Lung (tissue), 12 donors: Measurements from ENCODE around the gene SMAD6. TPM values are rescaled to one million over a fixed set of nuclear protein-coding genes. Genes with fewer than 3 reads are reported as not detected.

Experiments used
- ATAC-seq: fragments of 200-7000 bp; cut with Tn5 transposase; one replicate; pipeline ENCODE4 v1.9.1; 2020; ENCODE audit warnings: moderate number of reproducible peaks; ENCODE audit not compliant: insufficient read depth, low FRiP score
- DNase-seq, 3 donors: peaks; one replicate each; pipeline ENCODE4 v3.0.0-alpha.2; 2013 to 2017
- H3K27ac ChIP-seq, 2 donors: one replicate each; pipeline ENCODE4 v1.5.1; 2013; ENCODE audit warnings: mild to moderate bottlenecking in 2 of 2, moderate library complexity in 2 of 2, control low read depth in 1 of 2, inconsistent platforms in 1 of 2, low read depth in 1 of 2, low read length in 1 of 2
- H3K27me3 ChIP-seq, 3 donors: one replicate each; pipeline ENCODE4 v1.5.1; 2013; ENCODE audit warnings: low read length in 2 of 3; ENCODE audit not compliant: control insufficient read depth in 3 of 3, insufficient read depth in 3 of 3
- H3K36me3 ChIP-seq, 4 donors: one replicate each; pipeline ENCODE4 v1.5.1; 2013; ENCODE audit warnings: low read length in 4 of 4, mild to moderate bottlenecking in 1 of 4, moderate library complexity in 1 of 4; ENCODE audit not compliant: control insufficient read depth in 4 of 4, insufficient read depth in 4 of 4
- H3K4me1 ChIP-seq, 5 donors: one replicate each; pipeline ENCODE4 v1.5.1; 2013; ENCODE audit warnings: low read length in 5 of 5, mild to moderate bottlenecking in 2 of 5, moderate library complexity in 1 of 5; ENCODE audit not compliant: control insufficient read depth in 5 of 5, insufficient read depth in 5 of 5
- H3K4me3 ChIP-seq: one replicate; pipeline ENCODE4 v1.5.1; 2013; ENCODE audit warnings: mild to moderate bottlenecking, control low read depth, moderate library complexity
- H3K9ac ChIP-seq, 2 donors: one replicate each; pipeline ENCODE4 v1.5.1; 2013; ENCODE audit warnings: low read length in 2 of 2, control low read depth in 1 of 2; ENCODE audit not compliant: insufficient read depth in 1 of 2
- H3K9me3 ChIP-seq, 4 donors: one replicate each; pipeline ENCODE4 v1.5.1; 2013; ENCODE audit warnings: low read length in 3 of 4, mild to moderate bottlenecking in 1 of 4, moderate library complexity in 1 of 4; ENCODE audit not compliant: control insufficient read depth in 4 of 4, insufficient read depth in 3 of 4
- CTCF ChIP-seq: IDR thresholded peaks from 2 replicates; pipeline ENCODE4 v1.5.1; 2012; ENCODE audit warnings: mild to moderate bottlenecking; ENCODE audit errors: control extremely low read depth, extremely low read depth
- WGBS, 2 donors: extraction: QIAGEN DNeasy Blood & Tissue Kit; methylation state at CpG; one replicate each; pipeline ENCODE4 v1.1.7; 2013; 5-methylcytosine and 5-hydroxymethylcytosine counted together
- polyA plus RNA-seq, 2 donors: library from polyadenylated mRNA; stranded (reverse); fragments of 200-250 nt; gene quantifications; one replicate each; pipeline ENCODE4 v1.2.1, GENCODE V29; 2013
- total RNA-seq, 2 donors: library from RNA; depleted of rRNA in 1 of 2; stranded (reverse); fragments of >200 nt in 1 of 2; gene quantifications; one replicate each; pipeline ENCODE4 v1.2.1, GENCODE V29; 2014 to 2021
- donor health status: control.
- donor health status: control.
- donor health status: Bipolar disorder and iron deficiency.
- donor health status: healthy.
- donor health status: DM: yes; HTN: yes; CAD: no.

SMAD6 gene
- total and polyA plus RNA-seq, 4 donors = 24.2 to 67.9 (median 59.1) TPM

- H3K9me3 ChIP-seq = no peaks in the 10 kb centered on the region
- no peak overlapping the region for H3K4me3 ChIP-seq
- ATAC-seq = no peak
- H3K9ac ChIP-seq = no peak overlapping the region
- peak overlapping the region in 1 of 2 donors; percentile 37 for H3K27ac ChIP-seq
- no peak for TF ChIP-seq CTCF
- peaks cover 0 to 6% (median 4%) of the 10 kb centered on the region in 4 donors for H3K36me3 ChIP-seq
- WGBS, 2 donors = 49 to 70% methylated on average over 11 of the region's 11 CpGs
- no peaks in the 10 kb centered on the region for H3K27me3 ChIP-seq
- no peak for DNase-seq
- H3K4me1 ChIP-seq = peaks cover 9 to 58% (median 21%) of the 10 kb centered on the region in 5 donors
Observed at GRCh38 chr15:66733976-66734375, 31.9 kb downstream of the SMAD6 start.

GRCh38 chr15:66734961-66735908 lies 33.2 kb downstream of the SMAD6 start:
- H3K4me3 ChIP-seq = no peak overlapping the region

GRCh38 chr15:66735909-66736305 lies 33.9 kb downstream of the SMAD6 start:
- no peak for TF ChIP-seq CTCF
- Histone ChIP-seq H3K4me1 (peaks cover 9 to 61% (median 32%) of the 10 kb centered on the region in 5 donors), H3K27me3 (no peaks in the 10 kb centered on the region), H3K4me3 (no peak overlapping the region), H3K9ac (no peak overlapping the region), H3K9me3 (no peaks in the 10 kb centered on the region), H3K36me3 (peaks cover 0 to 6% (median 2%) of the 10 kb centered on the region in 4 donors), H3K27ac (peak overlapping the region in 1 of 2 donors; percentile 34)
- WGBS, 2 donors = 65 to 66% methylated on average over 9 of the region's 9 CpGs
- no peak for ATAC-seq
- DNase-seq = peak; percentile 59 to 77 (median 70)

More at GRCh38 chr15:66734961-66735908, 33.2 kb downstream of the SMAD6 start:
- no peaks in the 10 kb centered on the region for H3K27me3 ChIP-seq
- no peak for TF ChIP-seq CTCF
- H3K9me3 ChIP-seq = no peaks in the 10 kb centered on the region
- DNase-seq = peak in 1 of 3 donors; percentile 40
- WGBS, 2 donors = 73 to 85% methylated on average over 10 of the region's 10 CpGs
- ATAC-seq = no peak
- H3K27ac ChIP-seq = peak overlapping the region in 1 of 2 donors; percentile 34
- peaks cover 9 to 56% (median 26%) of the 10 kb centered on the region in 5 donors for H3K4me1 ChIP-seq
- H3K36me3 ChIP-seq = peaks cover 0 to 6% (median 4%) of the 10 kb centered on the region in 4 donors
- H3K9ac ChIP-seq = no peak overlapping the region
